NT2/D1 (cell line): ENCODE measurements around the gene SKAP1.

Source experiments
- YY1 ChIP-seq: IDR thresholded peaks from 2 replicates; pipeline ENCODE4 v1.6.1; 2011; ENCODE audit not compliant: insufficient read length, insufficient read depth
- ZNF274 ChIP-seq: IDR thresholded peaks from 2 replicates; pipeline ENCODE4 v1.6.1; 2011; ENCODE audit warnings: mild to moderate bottlenecking, low read depth, low read length

DNA sequence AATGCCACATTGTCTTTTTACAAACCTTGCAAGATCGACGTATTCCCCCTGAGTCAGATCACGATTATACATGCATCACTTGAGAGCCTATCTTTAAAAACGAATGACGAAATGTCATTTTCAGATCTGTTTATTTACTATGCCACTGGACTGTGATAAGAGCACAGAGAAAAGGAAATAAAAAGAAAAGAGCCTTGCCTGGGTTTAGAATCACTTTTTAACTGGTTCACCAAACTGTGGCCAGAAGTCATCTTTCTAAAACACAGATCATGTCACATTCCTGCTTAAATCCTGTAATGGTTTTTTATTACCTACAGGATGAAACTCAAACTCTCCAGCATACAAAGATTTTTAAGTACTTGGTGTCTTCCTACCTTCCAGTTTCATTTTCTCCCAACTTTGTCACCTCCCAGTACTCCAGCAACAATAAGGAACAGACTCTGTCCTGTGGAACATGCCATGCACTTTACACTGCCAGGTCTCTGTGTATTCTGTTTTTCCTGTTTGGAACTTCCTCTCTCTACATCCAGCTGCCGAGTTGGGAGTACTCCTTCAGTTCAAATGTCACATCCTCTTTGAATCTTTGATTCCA, 231.0 kb downstream of the SKAP1 start:
- TF ChIP-seq YY1 (no peak), ZNF274 (no peak)
